Ectodermal cell (in vitro differentiated cells): Measurements from ENCODE around the gene SPEM2.

ENCODE experiments used
- H3K27ac ChIP-seq: 2 replicates; pipeline ENCODE4 v1.7.0; 2013; ENCODE audit warnings: mild to moderate bottlenecking, low read depth, low read length; ENCODE audit not compliant: insufficient read depth, poor library complexity, severe bottlenecking
- H3K27me3 ChIP-seq: 2 replicates; pipeline ENCODE4 v1.7.0; 2013; ENCODE audit warnings: mild to moderate bottlenecking, low read length; ENCODE audit not compliant: insufficient read depth, control insufficient read depth, poor library complexity, severe bottlenecking
- H3K36me3 ChIP-seq: one replicate; pipeline ENCODE4 v1.7.0; 2013; ENCODE audit warnings: low read length; ENCODE audit not compliant: control insufficient read depth, insufficient read depth
- H3K4me1 ChIP-seq: one replicate; pipeline ENCODE4 v1.7.0; 2013; ENCODE audit warnings: low read length; ENCODE audit not compliant: control insufficient read depth, insufficient read depth
- H3K4me3 ChIP-seq: 2 replicates; pipeline ENCODE4 v1.7.0; 2013; ENCODE audit warnings: low read depth, low read length, control low read depth; ENCODE audit not compliant: insufficient read depth
- H3K9me3 ChIP-seq: 2 replicates; pipeline ENCODE4 v1.7.0; 2013; ENCODE audit warnings: mild to moderate bottlenecking, low read length, moderate library complexity; ENCODE audit not compliant: control insufficient read depth
- WGBS, 2 experiments: methylation state at CpG; one replicate each; pipeline ENCODE4 v1.1.7; 2013; ENCODE audit warnings: missing lambda C conversion rate in 2 of 2; 5-methylcytosine and 5-hydroxymethylcytosine counted together

SPEM2 gene

DNA sequence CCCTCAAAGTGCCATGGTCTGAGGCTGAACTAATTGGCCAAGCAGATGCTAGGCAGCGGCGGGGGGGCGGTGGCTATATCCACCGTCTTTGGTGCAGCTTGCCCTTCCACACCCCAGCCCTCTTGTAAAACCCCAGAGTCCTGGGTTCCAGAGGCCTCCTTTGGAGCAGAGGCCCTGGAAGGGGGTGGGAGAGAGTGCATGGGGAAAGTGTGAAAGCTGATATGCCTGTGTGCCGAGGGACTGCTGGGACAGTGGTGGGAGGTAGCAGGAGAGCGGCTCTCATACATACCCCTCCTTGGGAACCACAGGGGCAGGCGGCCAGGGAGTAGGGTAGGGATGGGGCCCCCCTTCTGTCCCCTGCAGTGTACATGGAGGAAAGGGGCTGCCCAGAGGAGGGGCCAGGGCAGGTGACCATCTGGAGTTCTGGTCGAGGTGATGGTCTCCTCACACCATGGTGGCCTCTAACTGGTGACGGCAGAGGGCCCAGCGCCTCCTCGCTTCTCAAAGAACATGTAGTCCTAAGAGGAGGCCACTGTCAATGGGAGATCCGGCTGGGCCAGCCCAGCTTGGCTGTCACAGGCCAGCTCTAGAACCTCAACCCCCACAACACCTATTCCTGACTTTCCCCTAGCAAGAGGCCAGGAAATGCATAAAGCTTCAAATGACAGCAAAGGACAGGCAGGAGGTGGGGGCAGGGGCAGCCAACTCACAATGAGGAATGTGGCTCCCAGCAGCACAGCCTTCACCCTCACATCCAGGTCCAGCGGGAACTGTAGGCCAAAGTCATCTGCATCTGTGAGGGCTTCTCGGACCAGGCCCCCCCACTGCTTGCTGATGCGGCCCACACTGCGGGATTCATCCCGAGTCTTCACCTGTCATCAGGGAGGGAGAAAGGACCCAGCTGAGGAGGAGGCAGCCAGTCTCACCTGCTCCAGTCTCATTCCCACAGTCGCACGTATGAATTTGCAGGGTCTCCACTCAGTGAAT is 35.2 kb upstream of the SPEM2 start:
- no peak overlapping the region for H3K27ac ChIP-seq
- WGBS, 2 experiments = 77 to 80% methylated on average over 18 to 19 of the region's 19 CpGs
- no peak overlapping the region for H3K4me3 ChIP-seq

DNA sequence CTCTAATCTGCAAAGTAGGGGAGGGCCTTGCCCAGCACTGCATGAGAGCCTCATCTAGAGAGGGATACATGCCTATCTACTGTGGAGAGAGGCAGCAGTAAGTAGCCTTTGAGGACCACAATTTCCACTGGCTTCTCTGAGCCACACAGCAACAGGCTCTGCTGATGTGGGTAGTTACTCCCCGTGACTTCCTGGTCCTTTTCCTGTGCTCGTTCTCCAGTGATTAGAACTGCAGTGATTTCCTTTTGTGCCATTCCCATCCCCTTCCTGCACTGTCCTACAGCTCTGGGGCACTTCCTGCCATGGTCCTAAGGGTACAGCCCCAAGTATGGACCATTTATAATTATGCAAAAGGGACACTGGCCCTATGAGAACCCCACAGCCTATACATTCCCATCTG is 34.1 kb upstream of the SPEM2 start:
- WGBS, 2 experiments = 88 to 90% methylated on average over 2 of the region's 2 CpGs

More for the DNA sequence above, 35.2 kb upstream of the SPEM2 start:
- no peaks in the 10 kb centered on the region for H3K4me1 ChIP-seq
- peaks cover 6% of the 10 kb centered on the region for H3K36me3 ChIP-seq
- no peaks in the 10 kb centered on the region for H3K9me3 ChIP-seq
- H3K27me3 ChIP-seq = no peaks in the 10 kb centered on the region

DNA sequence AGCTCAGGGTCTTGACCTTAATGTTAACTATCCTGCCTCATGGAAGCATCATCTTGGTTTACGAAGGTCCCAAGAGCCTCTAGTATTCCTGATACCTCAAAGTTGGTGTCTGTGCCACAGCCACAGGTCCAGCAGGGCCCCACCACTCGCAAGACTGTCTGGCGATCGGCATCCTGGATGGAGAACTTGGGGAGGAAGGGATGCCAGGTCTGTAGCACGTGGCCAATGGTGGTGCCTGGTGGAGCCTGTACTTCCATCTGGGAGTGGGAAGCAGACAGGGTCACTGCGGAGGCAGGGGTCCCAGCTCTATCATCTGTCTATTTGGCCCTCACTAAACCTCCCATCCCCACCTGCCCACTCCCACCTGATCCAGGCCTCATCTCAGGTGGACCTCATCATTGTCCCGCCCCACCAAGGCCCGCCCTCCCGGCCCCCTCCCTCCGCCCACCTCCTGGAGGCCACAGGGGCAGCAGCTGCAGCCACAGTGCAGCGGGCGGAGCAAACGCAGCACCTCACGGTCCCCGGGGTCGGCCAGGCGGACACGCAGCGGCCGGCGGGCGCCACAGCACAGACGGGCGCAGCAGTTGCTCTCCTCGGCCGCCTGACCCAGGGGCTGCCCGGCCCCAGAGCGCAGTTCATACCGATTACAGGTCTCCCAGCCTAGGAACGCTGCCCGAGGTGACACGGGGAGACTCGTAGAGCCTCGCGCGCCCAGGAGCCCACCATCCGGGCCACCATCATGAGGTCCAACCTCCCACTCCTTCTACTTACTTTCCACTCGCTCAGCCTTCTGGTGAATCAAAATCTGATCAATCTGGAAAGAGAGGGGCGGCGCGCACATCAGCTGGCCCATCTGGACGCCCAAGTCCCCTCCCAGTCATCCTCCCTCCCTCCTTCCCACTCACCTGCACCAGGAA is 32.5 kb upstream of the SPEM2 start:
- Histone ChIP-seq H3K36me3 (peaks cover 6% of the 10 kb centered on the region), H3K27me3 (no peaks in the 10 kb centered on the region), H3K27ac (no peak overlapping the region), H3K9me3 (no peaks in the 10 kb centered on the region), H3K4me1 (no peaks in the 10 kb centered on the region), H3K4me3 (peak overlapping the region; percentile 85)
- WGBS, 2 experiments = 85 to 92% methylated on average over 41 to 42 of the region's 42 CpGs

More for the DNA sequence above, 34.1 kb upstream of the SPEM2 start:
- H3K9me3 ChIP-seq = no peaks in the 10 kb centered on the region
- H3K4me3 ChIP-seq = no peak overlapping the region
- peaks cover 6% of the 10 kb centered on the region for H3K36me3 ChIP-seq
- no peaks in the 10 kb centered on the region for H3K27me3 ChIP-seq
- H3K4me1 ChIP-seq = no peaks in the 10 kb centered on the region
- no peak overlapping the region for H3K27ac ChIP-seq

DNA sequence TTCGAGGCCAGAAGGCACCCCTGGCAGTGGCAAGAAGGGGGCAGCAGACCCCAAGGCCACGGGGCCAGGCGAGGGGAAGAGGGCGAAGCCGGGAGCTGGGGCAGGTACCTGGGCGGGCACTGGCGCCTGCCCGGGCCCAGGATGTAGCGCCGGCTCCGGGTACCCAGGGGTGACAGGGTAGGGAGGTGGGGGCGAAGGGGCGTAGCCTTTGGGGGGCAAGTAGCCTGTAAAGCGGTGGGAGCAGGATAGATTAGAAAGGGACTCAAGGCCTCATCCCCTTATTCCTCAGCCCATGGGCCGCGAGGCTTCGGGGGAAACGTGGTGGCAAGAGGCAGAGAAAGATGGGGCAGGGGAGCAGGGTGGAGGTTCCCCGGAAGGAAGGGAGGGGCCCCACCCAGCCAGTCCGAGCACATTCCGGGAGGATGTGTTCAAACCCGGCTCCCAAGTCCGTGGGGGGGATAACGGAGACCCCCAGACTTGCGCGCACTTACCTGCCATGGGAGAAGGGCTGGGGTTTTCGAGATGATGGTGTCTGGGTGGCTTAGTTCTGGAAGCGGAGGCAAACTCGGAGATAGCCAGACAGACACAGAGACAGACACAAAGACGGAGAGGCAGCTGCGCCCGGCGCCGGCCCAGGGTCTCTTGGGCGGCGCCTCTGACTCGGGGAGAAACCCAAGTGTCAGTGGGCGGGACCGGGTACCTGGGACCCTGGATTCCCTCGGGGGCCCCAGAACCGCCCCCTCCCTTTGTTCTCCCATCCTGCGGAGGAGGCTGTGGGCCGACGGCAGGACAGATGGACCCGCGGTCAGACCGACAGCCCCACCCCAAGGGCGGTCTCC is 31.6 kb upstream of the SPEM2 start:
- 17 to 19% methylated on average over 48 of the region's 48 CpGs for WGBS, 2 experiments

DNA sequence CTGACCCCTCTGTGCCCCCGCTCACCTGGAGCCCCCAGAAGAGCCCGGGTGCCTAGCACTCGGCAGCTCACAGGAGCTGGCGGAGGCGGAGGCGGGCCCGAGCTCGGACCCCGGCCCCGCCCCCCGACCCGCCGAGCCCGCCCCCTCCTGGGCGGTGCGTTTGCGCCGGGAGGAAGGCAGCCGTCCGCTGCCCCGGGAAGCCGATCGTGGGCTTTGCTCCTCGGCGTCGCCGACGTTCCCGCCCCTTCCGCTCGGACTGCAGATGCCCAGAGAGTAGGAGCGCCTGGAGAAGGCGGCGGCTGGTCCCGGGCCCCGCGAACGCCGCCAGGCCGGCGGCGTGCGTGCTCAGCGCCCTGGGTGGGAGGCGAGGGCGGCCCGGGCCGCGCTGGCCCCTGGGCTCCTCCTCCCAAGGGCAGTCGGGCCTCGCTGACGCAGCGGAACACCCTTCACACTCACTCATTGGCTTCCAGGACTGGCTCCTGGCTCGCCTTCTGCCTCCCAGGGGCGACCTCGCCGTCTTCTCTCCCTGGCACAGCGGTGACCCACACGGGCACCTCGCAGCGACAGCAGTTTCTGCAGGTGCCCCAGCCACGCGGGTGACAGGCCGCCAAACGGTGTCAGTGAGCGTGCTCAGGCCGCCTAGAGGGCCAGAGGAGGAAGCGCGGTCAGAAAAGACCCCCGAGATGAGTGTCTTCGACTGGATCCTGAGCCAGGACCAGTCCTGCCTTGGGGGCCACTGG is 30.8 kb upstream of the SPEM2 start, which contains the start of gene PLSCR3:
PLSCR3 (minus strand) TSS at position 74 of the 740 bp plus-strand sequence. CDS start 415 bp downstream, outside the sequence.
- H3K4me3 ChIP-seq = peak within 1 kb of the TSS; percentile 85
- WGBS, 2 experiments = 0 to 1% methylated on average over 71 of the region's 71 CpGs
- no peaks in the 10 kb centered on the region for H3K9me3 ChIP-seq
- peaks cover 6% of the 10 kb centered on the region for H3K36me3 ChIP-seq
- no peaks in the 10 kb centered on the region for H3K4me1 ChIP-seq
- H3K27me3 ChIP-seq = no peaks in the 10 kb centered on the region
- H3K27ac ChIP-seq = peak within 1 kb of the TSS; percentile 72

More for the DNA sequence above, 31.6 kb upstream of the SPEM2 start:
- Histone ChIP-seq H3K27ac (peak overlapping the region; percentile 72), H3K9me3 (no peaks in the 10 kb centered on the region), H3K4me3 (peak overlapping the region; percentile 85), H3K27me3 (no peaks in the 10 kb centered on the region), H3K36me3 (peaks cover 6% of the 10 kb centered on the region), H3K4me1 (no peaks in the 10 kb centered on the region)

DNA sequence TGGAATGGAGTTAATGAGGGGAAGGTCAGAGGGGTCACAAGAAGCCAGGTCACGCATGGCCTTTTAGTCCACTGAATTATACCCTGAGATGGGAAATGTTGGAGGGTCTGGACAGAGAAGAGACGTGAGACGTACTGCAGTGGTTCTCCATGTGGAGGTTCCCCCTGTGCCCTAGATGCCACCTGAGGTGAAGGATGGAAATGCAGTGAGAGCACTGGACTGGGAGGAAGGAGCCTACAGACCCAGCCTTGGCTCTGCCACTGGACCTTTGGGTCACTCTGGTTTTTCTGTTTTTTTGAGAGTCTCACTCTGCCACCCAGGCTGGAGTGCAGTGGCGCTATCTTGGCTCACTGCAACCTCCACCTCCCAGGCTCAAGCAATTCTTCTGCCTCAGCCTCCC is 29.3 kb upstream of the SPEM2 start:
- Histone ChIP-seq H3K4me3 (no peak overlapping the region), H3K27me3 (no peaks in the 10 kb centered on the region), H3K27ac (no peak overlapping the region), H3K4me1 (no peaks in the 10 kb centered on the region), H3K9me3 (no peaks in the 10 kb centered on the region), H3K36me3 (peaks cover 6% of the 10 kb centered on the region)
- 90 to 92% methylated on average over 4 of the region's 4 CpGs for WGBS, 2 experiments

DNA sequence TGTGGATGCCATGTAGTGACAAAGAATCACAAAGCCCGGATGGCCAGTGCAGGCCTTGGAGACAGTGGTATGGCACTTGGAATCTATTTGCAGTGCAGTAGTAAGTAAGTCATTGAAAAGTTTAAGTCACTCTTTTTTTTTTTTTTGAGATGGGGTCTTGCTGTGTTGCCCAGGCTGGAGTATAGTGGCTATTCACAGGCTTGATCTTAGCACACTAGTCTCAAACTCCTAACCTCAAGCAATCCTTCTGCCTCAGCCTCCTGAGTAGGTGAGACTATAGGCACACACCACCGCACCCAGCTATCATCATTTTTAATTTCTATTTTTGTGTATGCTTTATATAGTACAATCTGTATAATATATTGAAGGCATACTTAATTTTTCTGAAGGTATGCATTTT is 26.8 kb upstream of the SPEM2 start:
- 93 to 96% methylated on average over 1 of the region's 2 CpGs for WGBS, 2 experiments
- Histone ChIP-seq H3K27ac (no peak overlapping the region), H3K4me3 (no peak overlapping the region), H3K27me3 (no peaks in the 10 kb centered on the region), H3K4me1 (peaks cover 8% of the 10 kb centered on the region), H3K9me3 (no peaks in the 10 kb centered on the region), H3K36me3 (no peaks in the 10 kb centered on the region)

DNA sequence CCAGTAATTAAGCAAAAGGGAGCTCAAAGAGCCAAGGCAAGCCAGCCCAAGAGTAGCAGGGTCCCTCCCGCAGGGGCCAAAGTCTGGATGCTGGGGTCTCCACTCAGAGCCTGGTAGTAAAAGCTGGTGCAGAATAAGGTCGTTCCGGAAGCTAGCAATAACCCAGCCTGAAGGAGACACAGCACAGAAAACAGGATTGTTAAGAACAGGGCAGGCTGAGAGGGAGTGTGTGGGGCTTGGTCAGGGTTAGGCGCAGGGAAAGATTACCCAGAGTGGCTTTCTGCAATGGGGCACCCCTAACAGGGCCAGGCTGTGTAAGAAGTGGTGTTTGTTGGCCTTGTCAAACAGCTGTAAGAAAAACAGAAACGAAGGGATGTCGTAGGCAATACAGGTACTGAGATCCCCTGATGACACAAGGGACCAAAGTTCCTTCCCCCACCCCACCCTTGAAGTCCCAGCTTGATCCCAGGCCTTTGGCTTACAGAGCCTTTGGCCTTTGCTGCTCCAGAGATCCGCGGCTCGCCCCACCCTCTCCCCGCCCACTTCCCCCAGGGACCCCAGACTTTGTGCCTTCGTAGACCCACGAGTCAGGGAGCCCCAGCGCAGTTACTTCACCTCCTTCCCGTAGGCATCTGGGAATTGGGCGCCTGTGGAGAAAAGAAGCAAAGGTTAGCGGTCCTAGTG is 22.2 kb upstream of the SPEM2 start:
- Histone ChIP-seq H3K4me1 (peaks cover 21% of the 10 kb centered on the region), H3K9me3 (no peaks in the 10 kb centered on the region), H3K27me3 (no peaks in the 10 kb centered on the region), H3K4me3 (peak overlapping the region; percentile 53), H3K27ac (peak overlapping the region; percentile 94), H3K36me3 (no peaks in the 10 kb centered on the region)
- WGBS, 2 experiments = 19 to 21% methylated on average over 16 of the region's 16 CpGs

DNA sequence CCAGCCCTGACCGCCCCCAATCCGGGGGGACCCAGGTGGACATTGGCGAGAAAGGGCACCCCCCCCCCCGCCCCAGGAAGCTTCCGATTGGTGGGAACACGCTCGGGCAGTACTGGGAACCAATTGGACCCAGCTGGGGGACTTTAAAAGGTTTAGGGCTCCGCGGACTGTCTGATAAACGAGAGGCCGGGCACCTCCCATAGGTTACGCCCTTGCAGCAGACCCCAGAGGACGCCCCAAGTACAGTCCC is 21.8 kb upstream of the SPEM2 start:
- 0% methylated on average over 13 of the region's 13 CpGs for WGBS, 2 experiments
- H3K27ac ChIP-seq = peak overlapping the region; percentile 94
- H3K4me3 ChIP-seq = peak overlapping the region; percentile 53
- H3K4me1 ChIP-seq = peaks cover 21% of the 10 kb centered on the region
- H3K36me3 ChIP-seq = peaks cover 2% of the 10 kb centered on the region
- H3K9me3 ChIP-seq = no peaks in the 10 kb centered on the region
- H3K27me3 ChIP-seq = no peaks in the 10 kb centered on the region
